Measurements from ENCODE around the gene JAML.

The JAML gene

DNA sequence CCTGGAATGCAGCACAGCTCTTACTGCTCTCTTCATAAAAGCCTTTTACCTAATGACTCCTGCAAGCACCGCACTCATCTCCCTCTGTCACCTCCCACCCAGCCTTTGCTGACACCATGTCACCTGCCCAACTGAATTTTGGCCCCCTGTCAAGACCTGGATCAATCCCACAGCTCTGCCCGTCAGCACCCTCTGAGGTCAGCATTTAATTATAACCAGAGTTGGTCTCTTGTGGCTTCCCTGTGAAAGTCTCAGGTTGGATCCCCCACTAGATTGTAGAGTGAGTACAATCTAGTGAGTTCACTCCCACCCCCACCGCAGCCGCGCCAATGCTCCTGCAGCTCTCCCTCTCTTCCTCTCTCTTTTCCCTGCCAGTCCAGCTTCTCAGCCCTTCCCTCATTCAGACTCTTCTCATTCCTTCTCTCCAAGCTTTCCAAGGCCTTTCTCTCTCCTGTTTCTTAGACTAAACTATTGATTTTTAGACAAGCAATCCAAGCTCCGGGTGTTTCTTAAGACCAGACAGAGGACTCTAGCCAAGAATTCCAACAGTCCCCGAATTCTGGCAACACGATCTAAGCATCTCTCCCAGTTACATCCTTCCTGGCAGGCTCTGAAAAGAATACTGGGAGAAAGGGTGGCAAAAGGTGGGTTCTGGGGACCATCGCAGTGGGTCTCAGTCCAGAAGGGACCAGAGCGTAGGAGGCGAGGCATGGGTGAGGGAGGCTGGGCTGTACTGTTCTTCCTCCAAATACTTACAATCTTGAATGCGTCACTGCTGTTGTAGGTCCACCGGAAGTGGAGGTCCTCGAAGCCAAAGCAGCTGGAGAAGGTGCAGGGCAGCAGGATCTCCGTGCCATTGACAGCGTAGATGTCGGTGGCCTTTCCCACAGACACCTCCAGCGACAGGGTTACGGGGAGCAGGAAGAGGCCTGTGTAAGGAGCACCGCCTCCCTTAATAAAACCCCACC lies 80.2 kb downstream of the JAML start:
- H3K27me3 ChIP-seq (ENCODE audit: control insufficient read depth in 5 of 5, insufficient read depth in 4 of 5, low read length in 5 of 5) = peaks cover 8 to 39% (median 29%) of the 10 kb centered on the region in 5 donors
- H3K9me3 ChIP-seq (ENCODE audit: control insufficient read depth in 5 of 5, low read length in 5 of 5) = no peaks in the 10 kb centered on the region
- peaks cover 0 to 29% (median 14%) of the 10 kb centered on the region in 5 donors for H3K4me1 ChIP-seq (ENCODE audit: control insufficient read depth in 5 of 5, insufficient read depth in 5 of 5, low read length in 5 of 5)
- peak overlapping the region in 1 of 5 donors; percentile 4 for H3K9ac ChIP-seq (ENCODE audit: low read length in 5 of 5)
- no peak overlapping the region for H3K27ac ChIP-seq (ENCODE audit: low read depth, low read length)
- H3K4me3 ChIP-seq (ENCODE audit: low read depth in 1 of 5, low read length in 5 of 5) = peak overlapping the region in 3 of 5 donors; percentile 25 to 71 (median 39)
- no peaks in the 10 kb centered on the region for H3K36me3 ChIP-seq (ENCODE audit: control insufficient read depth in 5 of 5, insufficient read depth in 5 of 5, low read length in 5 of 5)
